Natural killer cell (primary cell): ENCODE measurements around the gene TAAR1. TPM values are rescaled to one million over a fixed set of nuclear protein-coding genes. Genes with fewer than 3 reads are reported as not detected.

ENCODE experiments used
- ATAC-seq, 3 donors: fragments of 150-1000 bp in 2 of 3; fragments of 200-7000 bp in 1 of 3; cut with Tn5 transposase; 1 replicate in 1 of 3; 2 replicates in 2 of 3; pipeline ENCODE4 v1.10.0; 2021; ENCODE audit warnings: mild to moderate bottlenecking in 2 of 3, moderate library complexity in 2 of 3
- DNase-seq, 2 donors: peaks; one replicate each; pipeline versions ENCODE4 v3.0.0 to v3.0.0-alpha.2; 2013 to 2021; ENCODE audit warnings: mixed read lengths in 1 of 2
- H3K27ac ChIP-seq: one replicate; pipeline ENCODE4 v1.5.1; 2013; ENCODE audit warnings: mild to moderate bottlenecking, low read length
- H3K27me3 ChIP-seq: one replicate; pipeline ENCODE4 v1.6.1; 2013; ENCODE audit warnings: low read length; ENCODE audit not compliant: control insufficient read depth, insufficient read depth
- H3K36me3 ChIP-seq: one replicate; pipeline ENCODE4 v1.6.1; 2013; ENCODE audit warnings: low read length; ENCODE audit not compliant: control insufficient read depth, insufficient read depth
- H3K4me1 ChIP-seq: one replicate; pipeline ENCODE4 v1.6.1; 2013; ENCODE audit warnings: low read length; ENCODE audit not compliant: control insufficient read depth, insufficient read depth
- H3K4me3 ChIP-seq: one replicate; pipeline ENCODE4 v1.5.1; 2013; ENCODE audit warnings: low read length
- H3K9me3 ChIP-seq: one replicate; pipeline ENCODE4 v1.6.1; 2013; ENCODE audit warnings: low read length; ENCODE audit not compliant: control insufficient read depth, insufficient read depth
- H3K27ac Mint-ChIP-seq, 2 donors: one replicate each; pipeline ENCODE4 v1.8.0; 2022; ENCODE audit warnings: mild to moderate bottlenecking in 2 of 2, mixed read lengths in 2 of 2, moderate library complexity in 1 of 2
- H3K27me3 Mint-ChIP-seq, 2 donors: one replicate each; pipeline ENCODE4 v1.8.0; 2022; ENCODE audit warnings: low read depth in 2 of 2, mixed read lengths in 2 of 2
- H3K36me3 Mint-ChIP-seq: one replicate; pipeline ENCODE4 v1.8.0; 2022; ENCODE audit warnings: mixed read lengths
- H3K4me1 Mint-ChIP-seq, 2 donors: one replicate each; pipeline ENCODE4 v1.8.0; 2022; ENCODE audit warnings: mixed read lengths in 2 of 2
- H3K4me3 Mint-ChIP-seq: one replicate; pipeline ENCODE4 v1.8.0; 2022; ENCODE audit warnings: mild to moderate bottlenecking, moderate library complexity, mixed read lengths
- H3K9me3 Mint-ChIP-seq, 2 donors: one replicate each; pipeline ENCODE4 v1.8.0; 2022; ENCODE audit warnings: mixed read lengths in 2 of 2
- WGBS: methylation state at CpG from one replicate; pipeline ENCODE4 v1.1.7; 2013; ENCODE audit warnings: missing lambda C conversion rate; ENCODE audit not compliant: insufficient coverage; 5-methylcytosine and 5-hydroxymethylcytosine counted together
- intact Hi-C: fragments of 100-400 bp; cut with micrococcal nuclease; formaldehyde crosslinking; loops from one replicate; pipeline ENCODE4 v1.14.2; 2022
- total RNA-seq, 4 donors: library from RNA; stranded (reverse); fragments of 120-200 nt in 1 of 4; gene quantifications; one replicate each; pipeline versions ENCODE4 v1.2.3 to v1.2.4, GENCODE V29; 2013 to 2022
- TF ChIP-seq, protein P1 (sequence below): fragments of 200-600 bp; IDR thresholded peaks from one replicate; pipeline ENCODE4 v1.8.0; 2022; ENCODE audit warnings: antibody characterized with exemption

TAAR1 gene
- total RNA-seq, 3 donors from 2014 or later (not counting 1 experiment from before 2014, with no cell fraction given): not detected

DNA sequence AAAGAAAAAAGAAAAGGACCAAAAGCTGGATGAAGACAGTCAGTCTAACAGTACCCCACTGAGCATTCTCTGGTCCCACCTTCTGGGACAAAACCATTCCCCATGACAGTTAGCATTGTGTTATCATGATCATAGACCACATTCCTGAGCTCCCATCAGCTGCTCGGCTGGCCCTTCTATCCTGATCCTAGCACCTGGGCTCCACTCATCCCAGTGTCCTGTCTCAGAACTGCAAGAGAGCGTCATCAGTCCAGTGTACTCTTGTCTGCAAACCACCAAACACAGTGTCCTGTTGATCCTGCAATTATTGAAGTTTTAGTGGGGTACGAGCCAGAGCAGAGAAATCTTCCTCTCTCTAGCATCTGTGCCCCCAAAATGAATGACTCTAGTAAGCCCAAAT is 16.0 kb upstream of the TAAR1 start:
- TF ChIP-seq, protein P1, sequence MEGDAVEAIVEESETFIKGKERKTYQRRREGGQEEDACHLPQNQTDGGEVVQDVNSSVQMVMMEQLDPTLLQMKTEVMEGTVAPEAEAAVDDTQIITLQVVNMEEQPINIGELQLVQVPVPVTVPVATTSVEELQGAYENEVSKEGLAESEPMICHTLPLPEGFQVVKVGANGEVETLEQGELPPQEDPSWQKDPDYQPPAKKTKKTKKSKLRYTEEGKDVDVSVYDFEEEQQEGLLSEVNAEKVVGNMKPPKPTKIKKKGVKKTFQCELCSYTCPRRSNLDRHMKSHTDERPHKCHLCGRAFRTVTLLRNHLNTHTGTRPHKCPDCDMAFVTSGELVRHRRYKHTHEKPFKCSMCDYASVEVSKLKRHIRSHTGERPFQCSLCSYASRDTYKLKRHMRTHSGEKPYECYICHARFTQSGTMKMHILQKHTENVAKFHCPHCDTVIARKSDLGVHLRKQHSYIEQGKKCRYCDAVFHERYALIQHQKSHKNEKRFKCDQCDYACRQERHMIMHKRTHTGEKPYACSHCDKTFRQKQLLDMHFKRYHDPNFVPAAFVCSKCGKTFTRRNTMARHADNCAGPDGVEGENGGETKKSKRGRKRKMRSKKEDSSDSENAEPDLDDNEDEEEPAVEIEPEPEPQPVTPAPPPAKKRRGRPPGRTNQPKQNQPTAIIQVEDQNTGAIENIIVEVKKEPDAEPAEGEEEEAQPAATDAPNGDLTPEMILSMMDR: no peak
- Histone ChIP-seq H3K9me3 (no peaks in the 10 kb centered on the region), H3K4me1 (peaks cover 17% of the 10 kb centered on the region), H3K27me3 (no peaks in the 10 kb centered on the region), H3K36me3 (no peaks in the 10 kb centered on the region), H3K27ac (no peak overlapping the region), H3K4me3 (no peak overlapping the region)
- Mint-ChIP-seq H3K4me3 (peak overlapping the region; percentile 6), H3K4me1 (peaks cover 26 to 35% of the 10 kb centered on the region in 2 donors), H3K27ac (peak overlapping the region; percentile 70 to 71), H3K9me3 (no peaks in the 10 kb centered on the region), H3K36me3 (no peaks in the 10 kb centered on the region), H3K27me3 (no peaks in the 10 kb centered on the region)
- intact Hi-C loops: no loop called here
- WGBS: 93% methylated on average over 3 of the region's 3 CpGs
- DNase-seq (no peak), ATAC-seq (no peak)

GRCh38 chr6:132673376-132674094 is 14.6 kb upstream of the TAAR1 start:
- H3K9me3 ChIP-seq: no peaks in the 10 kb centered on the region
- intact Hi-C loops: no loop called here
- Mint-ChIP-seq H3K27ac (peak overlapping the region; percentile 25 to 71), H3K4me1 (peaks cover 30 to 39% of the 10 kb centered on the region in 2 donors), H3K36me3 (no peaks in the 10 kb centered on the region), H3K27me3 (peaks cover 0 to 3% of the 10 kb centered on the region in 2 donors), H3K9me3 (no peaks in the 10 kb centered on the region), H3K4me3 (peak overlapping the region; percentile 40)
- peak; percentile 52 to 83 (median 76) for ATAC-seq
- peak in 1 of 2 donors; percentile 6 for DNase-seq
- H3K36me3 ChIP-seq: no peaks in the 10 kb centered on the region
- WGBS: 81% methylated on average over 6 of the region's 10 CpGs
- H3K4me3 ChIP-seq: no peak overlapping the region
- no peaks in the 10 kb centered on the region for H3K27me3 ChIP-seq
- TF ChIP-seq, protein P1: no peak
- peaks cover 20% of the 10 kb centered on the region for H3K4me1 ChIP-seq
- H3K27ac ChIP-seq: no peak overlapping the region

DNA sequence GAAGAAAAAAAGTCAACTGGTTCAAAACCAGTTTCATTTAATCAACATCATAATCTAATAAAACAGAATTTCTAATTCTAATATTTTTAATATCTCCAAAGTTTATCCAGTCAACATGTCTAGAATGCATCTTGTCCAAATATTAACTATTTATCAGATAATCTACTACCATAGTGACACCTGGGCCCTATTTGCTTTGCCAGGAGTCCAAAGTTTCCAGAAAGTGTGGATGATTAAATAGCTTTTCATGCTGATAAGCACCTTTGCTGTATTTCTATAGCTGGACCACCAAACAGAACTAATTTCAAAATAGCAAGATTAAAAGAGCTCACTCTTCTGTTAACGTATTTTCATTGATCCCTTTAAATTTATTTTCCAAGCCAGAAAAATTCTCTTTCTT is 12.3 kb upstream of the TAAR1 start:
- Mint-ChIP-seq H3K36me3 (no peaks in the 10 kb centered on the region), H3K4me1 (peaks cover 22 to 26% of the 10 kb centered on the region in 2 donors), H3K4me3 (no peak overlapping the region), H3K27ac (no peak overlapping the region), H3K9me3 (no peaks in the 10 kb centered on the region), H3K27me3 (peaks cover 0 to 3% of the 10 kb centered on the region in 2 donors)
- intact Hi-C loops: no loop called here
- no peak overlapping the region for H3K27ac ChIP-seq
- H3K4me3 ChIP-seq: no peak overlapping the region
- no peaks in the 10 kb centered on the region for H3K27me3 ChIP-seq
- H3K4me1 ChIP-seq: peaks cover 11% of the 10 kb centered on the region
- TF ChIP-seq, protein P1: no peak
- no peak for DNase-seq
- ATAC-seq: no peak
- WGBS: 92% methylated on average over 1 of the region's 1 CpG
- no peaks in the 10 kb centered on the region for H3K36me3 ChIP-seq
- no peaks in the 10 kb centered on the region for H3K9me3 ChIP-seq
